GM12878 (cell line): ENCODE results near the gene FAN1. TPM values are rescaled to one million over a fixed set of nuclear protein-coding genes. Genes with fewer than 3 reads are reported as not detected.

ENCODE experiments used
- ATAC-seq: fragments of 200-7000 bp; cut with Tn5 transposase; 3 replicates; pipeline ENCODE4 v1.9.1; 2020; ENCODE audit warnings: mild to moderate bottlenecking, moderate library complexity
- BruUV-seq: library from RNA; stranded (reverse); fragments of 400-500 nt; replicated peaks from 2 replicates; lab custom pipeline; 2021; lab: Mats Ljungman, UMichigan
- CTCF ChIA-PET: fragments of 300-600 bp; sonication (Branson Sonifier 250); formaldehyde crosslinking; extraction: SDS; loops from one replicate; lab custom pipeline; 2021; ENCODE audit warnings: inconsistent platforms; lab: Yijun Ruan, JAX
- POLR2A ChIA-PET: fragments of 350-600 bp; formaldehyde crosslinking; extraction: SDS; loops from one replicate; lab custom pipeline; 2021; ENCODE audit warnings: inconsistent platforms; lab: Charles Lee
- RAD21 ChIA-PET: fragments of 300-600 bp; sonication (Branson Sonifier 250); formaldehyde crosslinking; loops from one replicate; lab custom pipeline; 2023; ENCODE audit warnings: antibody characterized with exemption; ENCODE audit not compliant: unreplicated experiment; lab: Charles Lee
- SMC1A ChIA-PET: fragments of 300-600 bp; sonication (Branson Sonifier 250); formaldehyde crosslinking; loops from one replicate; lab custom pipeline; 2023; ENCODE audit not compliant: unreplicated experiment, uncharacterized antibody; lab: Charles Lee
- DNase-seq: peaks from one replicate; pipeline ENCODE4 v3.0.0-alpha.2; 2011; ENCODE audit warnings: low read depth, low spot score
- FAIRE-seq: peaks from 3 replicates; lab custom pipeline; 2011; peaks lifted over from hg19 to GRCh38; lab: Jason Lieb, UNC
- H2AFZ ChIP-seq: 2 replicates; pipeline ENCODE4 v1.6.0; 2011; ENCODE audit warnings: low read depth, low read length, control low read depth; ENCODE audit not compliant: control insufficient read depth
- H3K27ac ChIP-seq: 2 replicates; pipeline ENCODE4 v1.5.1; 2011; ENCODE audit warnings: control low read depth; ENCODE audit not compliant: control insufficient read depth, insufficient read depth
- H3K27me3 ChIP-seq, 2 experiments: replicated peaks in 1 of 2; 2 replicates each; pipeline versions ENCODE4 v1.6.0 to v1.6.1; 2011; ENCODE audit warnings: low read length in 1 of 2; ENCODE audit not compliant: control insufficient read depth in 2 of 2, insufficient read depth in 2 of 2
- H3K36me3 ChIP-seq, 2 experiments: 2 replicates each; pipeline ENCODE4 v1.5.1; 2011; ENCODE audit warnings: low read length in 1 of 2; ENCODE audit not compliant: control insufficient read depth in 2 of 2, insufficient read depth in 2 of 2
- H3K4me1 ChIP-seq: 2 replicates; pipeline ENCODE4 v1.6.1; 2011; ENCODE audit warnings: mild to moderate bottlenecking, low read length, moderate library complexity, mixed read lengths; ENCODE audit not compliant: control insufficient read depth, insufficient read depth
- H3K4me2 ChIP-seq: 2 replicates; pipeline ENCODE4 v1.6.0; 2011; ENCODE audit warnings: control low read depth; ENCODE audit not compliant: control insufficient read depth, insufficient read depth
- H3K4me3 ChIP-seq: fragments of 200-600 bp; sonication (generic); 2 replicates; pipeline ENCODE4 v1.5.1; 2016
- H3K79me2 ChIP-seq: 2 replicates; pipeline ENCODE4 v1.6.0; 2011; ENCODE audit warnings: low read length; ENCODE audit not compliant: control insufficient read depth, insufficient read depth
- H3K9ac ChIP-seq: 2 replicates; pipeline ENCODE4 v1.8.0; 2011; ENCODE audit warnings: low read length, control low read depth, mixed read lengths; ENCODE audit not compliant: control insufficient read depth, insufficient read depth
- H3K9me3 ChIP-seq: replicated peaks from 3 replicates; pipeline ENCODE4 v1.5.1; 2011; ENCODE audit warnings: mild to moderate bottlenecking, low read length; ENCODE audit not compliant: control insufficient read depth, insufficient read depth
- H4K20me1 ChIP-seq: 2 replicates; pipeline ENCODE4 v1.6.0; 2011; ENCODE audit not compliant: control insufficient read depth, insufficient read depth
- CREB1 ChIP-seq: IDR thresholded peaks from 2 replicates; pipeline ENCODE4 v1.6.1; 2012; ENCODE audit warnings: low read depth, mild to moderate bottlenecking, inconsistent platforms
- CREM ChIP-seq: IDR thresholded peaks from 2 replicates; pipeline ENCODE4 v1.6.1; 2014; ENCODE audit warnings: antibody characterized with exemption, low read depth
- DPF2 ChIP-seq: fragments of 450-650 bp; IDR thresholded peaks from 2 replicates; pipeline ENCODE4 v1.6.1; 2017; ENCODE audit warnings: mild to moderate bottlenecking
- E4F1 ChIP-seq: fragments of 450-650 bp; IDR thresholded peaks from 2 replicates; pipeline ENCODE4 v1.6.1; 2018; ENCODE audit warnings: borderline replicate concordance, mild to moderate bottlenecking; ENCODE audit not compliant: partially characterized antibody
- HDAC2 ChIP-seq: fragments of 200-600 bp; sonication (generic); IDR thresholded peaks from 2 replicates; pipeline ENCODE4 v1.6.1; 2017
- IKZF2 ChIP-seq, 2 experiments: fragments of 450-650 bp; IDR thresholded peaks; 2 replicates each; pipeline ENCODE4 v1.6.1; 2017; ENCODE audit warnings: mild to moderate bottlenecking in 2 of 2, moderate library complexity in 2 of 2
- IRF5 ChIP-seq: fragments of 450-650 bp; IDR thresholded peaks from 2 replicates; pipeline ENCODE4 v1.6.1; 2017; ENCODE audit warnings: borderline replicate concordance
- JUND ChIP-seq: IDR thresholded peaks from 2 replicates; pipeline ENCODE4 v1.6.1; 2012; ENCODE audit warnings: low read depth, mild to moderate bottlenecking, low read length, improper control_type of control experiment, moderate library complexity
- MEF2B ChIP-seq: fragments of 450-650 bp; IDR thresholded peaks from 2 replicates; pipeline ENCODE4 v1.6.1; 2018; ENCODE audit warnings: mild to moderate bottlenecking, moderate library complexity; ENCODE audit not compliant: partially characterized antibody, poor library complexity, severe bottlenecking
- MTA3 ChIP-seq: IDR thresholded peaks from 2 replicates; pipeline ENCODE4 v1.6.1; 2012; ENCODE audit warnings: low read length, inconsistent platforms, borderline replicate concordance
- RUNX3 ChIP-seq: IDR thresholded peaks from 2 replicates; pipeline ENCODE4 v1.6.1; 2012; ENCODE audit warnings: low read length, inconsistent platforms
- SKIL ChIP-seq: fragments of 450-650 bp; IDR thresholded peaks from 2 replicates; pipeline ENCODE4 v1.6.1; 2017; ENCODE audit warnings: mild to moderate bottlenecking, low read depth, inconsistent platforms; ENCODE audit not compliant: poor library complexity, severe bottlenecking
- SMC3 ChIP-seq: IDR thresholded peaks from 2 replicates; pipeline ENCODE4 v1.6.1; 2011; ENCODE audit warnings: low read length, improper control_type of control experiment, borderline replicate concordance
- ZBED1 ChIP-seq: IDR thresholded peaks from 2 replicates; pipeline ENCODE4 v1.6.1; 2016; ENCODE audit warnings: borderline replicate concordance
- ZNF274 ChIP-seq: IDR thresholded peaks from one replicate; pipeline ENCODE4 v1.8.0; 2011; ENCODE audit not compliant: insufficient read length, insufficient read depth
- ZNF622 ChIP-seq: fragments of 450-650 bp; IDR thresholded peaks from 2 replicates; pipeline ENCODE4 v1.6.1; 2017; ENCODE audit warnings: mild to moderate bottlenecking, inconsistent platforms
- in situ Hi-C: fragments of 300-500 bp; cut with MboI; formaldehyde crosslinking; loops from 9 replicates; pipeline ENCODE4 v1.14.3; 2018; ENCODE audit warnings: mixed read lengths
- intact Hi-C: fragments of 100-400 bp; cut with micrococcal nuclease; formaldehyde crosslinking; loops from one replicate; pipeline ENCODE4 v1.14.2; 2022; ENCODE audit not compliant: unreplicated experiment
- polyA plus RNA-seq, 11 experiments: library from polyadenylated mRNA; depleted of rRNA in 4 of 11; unstranded in 6 of 11; stranded (reverse) in 5 of 11; fragments of >200 nt; fragmentation: Nextera tagmentation in 4 of 11; fragmentation: Illumina TruSeq in 1 of 11; extraction: Ambion mirVana in 4 of 11; extraction: Trizol in 1 of 11; gene quantifications; 1 replicate in 1 of 11; 2 replicates in 10 of 11; pipeline versions ENCODE4 v1.2.1 to v1.2.3, GENCODE V29; 2011 to 2016; ENCODE audit warnings: inconsistent platforms in 2 of 11, missing spikeins in 2 of 11, low read depth in 1 of 11
- total RNA-seq, 4 experiments: library from RNA; depleted of rRNA in 3 of 4; stranded (reverse); fragments of >200 nt in 3 of 4; fragmentation: Illumina TruSeq in 1 of 4; extraction: Trizol in 1 of 4; gene quantifications; 2 replicates each; pipeline versions ENCODE4 v1.2.1 to v1.2.3, GENCODE V29; 2013 to 2021
- TF ChIP-seq, protein P1 (sequence below): fragments of 450-650 bp; conservative IDR thresholded peaks from 2 replicates; pipeline ENCODE4 v1.6.1; 2017; ENCODE audit warnings: mild to moderate bottlenecking, moderate library complexity

The FAN1 gene
- total and polyA plus RNA-seq, 10 of the 15 experiments (the other 5 are each of a cell fraction or from before 2014, with no cell fraction given): 0.55 to 18.6 (median 12.6) TPM

DNA sequence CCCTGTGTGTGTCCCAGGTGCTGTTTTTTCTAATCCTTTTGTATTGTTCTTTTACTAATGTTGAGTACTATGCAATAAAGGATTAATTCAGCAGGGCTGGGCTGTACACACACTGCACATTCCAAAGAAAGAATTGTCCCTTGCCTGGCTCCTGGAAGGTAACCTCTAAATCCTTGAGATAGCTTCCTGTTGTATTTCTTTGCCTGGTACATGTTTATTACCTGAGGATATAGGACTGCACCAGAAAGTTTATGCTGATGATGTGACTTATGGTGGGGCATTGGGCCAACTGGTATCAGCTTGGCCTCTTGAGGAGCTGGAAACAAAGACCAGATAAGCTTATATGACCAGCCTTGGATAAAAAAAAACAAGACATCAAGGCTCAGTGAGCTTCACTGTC lies 26.6 kb upstream of the FAN1 start:
- ChIA-PET SMC1A (no interaction called here), POLR2A (no interaction called here), CTCF (no interaction called here), RAD21 (no interaction called here)
- intact Hi-C loops (no loop called here), in situ Hi-C loops (no loop called here)
- no peak for ATAC-seq
- no peak for DNase-seq
- no peak overlapping the region for H2AFZ ChIP-seq
- no peaks in the 10 kb centered on the region for H3K4me1 ChIP-seq
- H3K9me3 ChIP-seq: no peaks in the 10 kb centered on the region
- no peak overlapping the region for H3K4me2 ChIP-seq
- no peaks in the 10 kb centered on the region for H3K79me2 ChIP-seq
- H3K27ac ChIP-seq: no peak overlapping the region
- BruUV-seq: no TSS peak
- H3K36me3 ChIP-seq: no peaks in the 10 kb centered on the region
- no peaks in the 10 kb centered on the region for H3K27me3 ChIP-seq
- H3K9ac ChIP-seq: no peak overlapping the region
- H3K4me3 ChIP-seq: no peak overlapping the region
- FAIRE-seq: no peak
- no peaks in the 10 kb centered on the region for H4K20me1 ChIP-seq
- TF ChIP-seq IRF5 (no peak), HDAC2 (no peak), CREB1 (no peak), DPF2 (no peak), SKIL (no peak), IKZF2 (IDR thresholded peaks at IDR 0.05) (no peak), ZNF274 (no peak), MTA3 (no peak), CREM (no peak), MEF2B (no peak), E4F1 (no peak), ZBED1 (no peak), JUND (no peak), RUNX3 (no peak), SMC3 (no peak), ZNF622 (no peak)
- TF ChIP-seq, protein P1, sequence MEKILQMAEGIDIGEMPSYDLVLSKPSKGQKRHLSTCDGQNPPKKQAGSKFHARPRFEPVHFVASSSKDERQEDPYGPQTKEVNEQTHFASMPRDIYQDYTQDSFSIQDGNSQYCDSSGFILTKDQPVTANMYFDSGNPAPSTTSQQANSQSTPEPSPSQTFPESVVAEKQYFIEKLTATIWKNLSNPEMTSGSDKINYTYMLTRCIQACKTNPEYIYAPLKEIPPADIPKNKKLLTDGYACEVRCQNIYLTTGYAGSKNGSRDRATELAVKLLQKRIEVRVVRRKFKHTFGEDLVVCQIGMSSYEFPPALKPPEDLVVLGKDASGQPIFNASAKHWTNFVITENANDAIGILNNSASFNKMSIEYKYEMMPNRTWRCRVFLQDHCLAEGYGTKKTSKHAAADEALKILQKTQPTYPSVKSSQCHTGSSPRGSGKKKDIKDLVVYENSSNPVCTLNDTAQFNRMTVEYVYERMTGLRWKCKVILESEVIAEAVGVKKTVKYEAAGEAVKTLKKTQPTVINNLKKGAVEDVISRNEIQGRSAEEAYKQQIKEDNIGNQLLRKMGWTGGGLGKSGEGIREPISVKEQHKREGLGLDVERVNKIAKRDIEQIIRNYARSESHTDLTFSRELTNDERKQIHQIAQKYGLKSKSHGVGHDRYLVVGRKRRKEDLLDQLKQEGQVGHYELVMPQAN: no peak
